GM23338 (cell line): ENCODE measurements around the gene CLK1. TPM values are rescaled to one million over a fixed set of nuclear protein-coding genes. Genes with fewer than 3 reads are reported as not detected.

Experiments used
- ATAC-seq: fragments of 200-7000 bp; cut with Tn5 transposase; 3 replicates; pipeline ENCODE4 v1.9.1; 2020
- DNase-seq: peaks from one replicate; pipeline ENCODE4 v3.0.0-alpha.2; 2015; ENCODE audit warnings: low spot score
- H2AFZ ChIP-seq: fragments of 200-600 bp; sonication (generic); 2 replicates; pipeline ENCODE4 v1.8.0; 2016; ENCODE audit warnings: antibody characterized with exemption, mild to moderate bottlenecking, moderate library complexity
- H3F3A ChIP-seq: fragments of 200-600 bp; sonication (generic); replicated peaks from 2 replicates; pipeline ENCODE4 v1.8.0; 2017; ENCODE audit warnings: antibody characterized with exemption, mixed run types, low read depth
- H3K27ac ChIP-seq: fragments of 200-600 bp; sonication (generic); 2 replicates; pipeline ENCODE4 v1.6.1; 2016; ENCODE audit warnings: low read depth
- H3K27me3 ChIP-seq: fragments of 200-600 bp; sonication (generic); 2 replicates; pipeline ENCODE4 v1.8.0; 2016; ENCODE audit warnings: mild to moderate bottlenecking, mixed run types, moderate library complexity; ENCODE audit not compliant: insufficient read depth
- H3K36me3 ChIP-seq: fragments of 200-600 bp; sonication (generic); 2 replicates; pipeline ENCODE4 v1.8.0; 2016; ENCODE audit warnings: mild to moderate bottlenecking; ENCODE audit not compliant: insufficient read depth
- H3K4me1 ChIP-seq: fragments of 200-600 bp; sonication (generic); 2 replicates; pipeline ENCODE4 v1.8.0; 2016; ENCODE audit warnings: mild to moderate bottlenecking, moderate library complexity; ENCODE audit not compliant: insufficient read depth
- H3K4me2 ChIP-seq: fragments of 200-600 bp; sonication (generic); 2 replicates; pipeline ENCODE4 v1.7.1; 2017; ENCODE audit warnings: mixed run types
- H3K4me3 ChIP-seq: fragments of 200-600 bp; sonication (generic); 2 replicates; pipeline ENCODE4 v1.6.1; 2016; ENCODE audit warnings: mixed run types
- H3K79me2 ChIP-seq: fragments of 200-600 bp; sonication (generic); replicated peaks from 2 replicates; pipeline ENCODE4 v1.8.0; 2017; ENCODE audit warnings: mild to moderate bottlenecking; ENCODE audit not compliant: insufficient read depth
- H3K9me2 ChIP-seq: fragments of 200-600 bp; sonication (generic); 2 replicates; pipeline ENCODE4 v1.8.0; 2017; ENCODE audit not compliant: insufficient read depth
- H4K20me1 ChIP-seq: fragments of 200-600 bp; sonication (generic); replicated peaks from 2 replicates; pipeline ENCODE4 v1.8.0; 2017; ENCODE audit warnings: mild to moderate bottlenecking; ENCODE audit not compliant: insufficient read depth
- H3K27ac Mint-ChIP-seq: 2 replicates; pipeline ENCODE4 v1.8.0; 2020; ENCODE audit warnings: inconsistent platforms, mild to moderate bottlenecking, moderate library complexity, mixed read lengths
- H3K27me3 Mint-ChIP-seq: 3 replicates; pipeline ENCODE4 v1.8.0; 2022; ENCODE audit warnings: low read depth, mild to moderate bottlenecking, moderate library complexity, mixed read lengths, inconsistent platforms; ENCODE audit not compliant: insufficient read depth, poor library complexity
- H3K36me3 Mint-ChIP-seq: 3 replicates; pipeline ENCODE4 v1.8.0; 2021; ENCODE audit warnings: low read depth, mild to moderate bottlenecking, inconsistent platforms, moderate library complexity, mixed read lengths
- H3K4me1 Mint-ChIP-seq: 3 replicates; pipeline ENCODE4 v1.8.0; 2020; ENCODE audit warnings: mild to moderate bottlenecking, inconsistent platforms, mixed read lengths
- H3K4me3 Mint-ChIP-seq: 3 replicates; pipeline ENCODE4 v1.8.0; 2021; ENCODE audit warnings: moderate library complexity, mild to moderate bottlenecking, inconsistent platforms, mixed read lengths
- H3K9me3 Mint-ChIP-seq: 3 replicates; pipeline ENCODE4 v1.8.0; 2020; ENCODE audit warnings: moderate library complexity, mild to moderate bottlenecking, inconsistent platforms, mixed read lengths
- CREB1 ChIP-seq: fragments of 250-450 bp; sonication (Bioruptor Pico); IDR thresholded peaks from 2 replicates; pipeline ENCODE4 v1.5.0; 2020; ENCODE audit warnings: low read depth, mild to moderate bottlenecking, moderate library complexity
- EZH2 ChIP-seq: fragments of 200-600 bp; sonication (generic); IDR thresholded peaks from one replicate; pipeline ENCODE4 v1.8.0; 2017; ENCODE audit warnings: antibody characterized with exemption, mild to moderate bottlenecking, low read depth; ENCODE audit not compliant: unreplicated experiment
- EZH2phosphoT487 ChIP-seq: fragments of 200-600 bp; sonication (generic); IDR thresholded peaks from one replicate; pipeline ENCODE4 v1.8.1; 2018; ENCODE audit warnings: antibody characterized with exemption; ENCODE audit not compliant: unreplicated experiment
- NANOG ChIP-seq: IDR thresholded peaks from 2 replicates; pipeline ENCODE4 v1.6.1; 2016; ENCODE audit warnings: antibody characterized with exemption, borderline replicate concordance
- POLR2AphosphoS5 ChIP-seq: IDR thresholded peaks from 2 replicates; pipeline ENCODE4 v1.6.1; 2016; ENCODE audit warnings: antibody characterized with exemption, low read depth
- STAT1 ChIP-seq: IDR thresholded peaks from one replicate; pipeline ENCODE4 v1.6.1; 2016; ENCODE audit warnings: antibody characterized with exemption; ENCODE audit not compliant: unreplicated experiment
- ZNF114 ChIP-seq: fragments of 250-450 bp; sonication (Bioruptor Pico); IDR thresholded peaks from 2 replicates; pipeline ENCODE4 v1.5.0; 2020; ENCODE audit warnings: mild to moderate bottlenecking, moderate library complexity
- ZNF331 ChIP-seq: fragments of 250-450 bp; sonication (Bioruptor Pico); IDR thresholded peaks from 2 replicates; pipeline ENCODE4 v1.5.0; 2020; ENCODE audit warnings: low read depth, mild to moderate bottlenecking, moderate library complexity
- polyA plus RNA-seq: library from polyadenylated mRNA; unstranded; fragments of >200 nt; fragmentation: Nextera tagmentation; extraction: Ambion mirVana; gene quantifications from 2 replicates; pipeline ENCODE4 v1.2.1, GENCODE V29; 2016
- total RNA-seq: library from RNA; depleted of rRNA; stranded (reverse); fragments of >200 nt; shearing (Covaris generic); gene quantifications from 2 replicates; pipeline ENCODE4 v1.2.3, GENCODE V29; 2014
- TF ChIP-seq, protein P1 (sequence below): IDR thresholded peaks from 2 replicates; pipeline ENCODE4 v1.6.1; 2016; ENCODE audit warnings: antibody characterized with exemption
- TF ChIP-seq, protein P2 (sequence below): fragments of 250-450 bp; sonication (Bioruptor Pico); IDR thresholded peaks from 2 replicates; pipeline ENCODE4 v1.5.0; 2020; ENCODE audit warnings: mild to moderate bottlenecking, moderate library complexity
- TF ChIP-seq, protein P3 (sequence below), 2 experiments: fragments of 200-600 bp in 1 of 2; sonication (generic) in 1 of 2; conservative IDR thresholded peaks; 2 replicates each; pipeline versions ENCODE4 v1.5.1 to v1.6.1; 2016 to 2017; ENCODE audit warnings: antibody characterized with exemption in 2 of 2, low read depth in 2 of 2, mild to moderate bottlenecking in 2 of 2, moderate library complexity in 1 of 2

CLK1 gene
- total and polyA plus RNA-seq, 2 experiments from 2014 or later: 26.7 to 36.0 TPM

DNA sequence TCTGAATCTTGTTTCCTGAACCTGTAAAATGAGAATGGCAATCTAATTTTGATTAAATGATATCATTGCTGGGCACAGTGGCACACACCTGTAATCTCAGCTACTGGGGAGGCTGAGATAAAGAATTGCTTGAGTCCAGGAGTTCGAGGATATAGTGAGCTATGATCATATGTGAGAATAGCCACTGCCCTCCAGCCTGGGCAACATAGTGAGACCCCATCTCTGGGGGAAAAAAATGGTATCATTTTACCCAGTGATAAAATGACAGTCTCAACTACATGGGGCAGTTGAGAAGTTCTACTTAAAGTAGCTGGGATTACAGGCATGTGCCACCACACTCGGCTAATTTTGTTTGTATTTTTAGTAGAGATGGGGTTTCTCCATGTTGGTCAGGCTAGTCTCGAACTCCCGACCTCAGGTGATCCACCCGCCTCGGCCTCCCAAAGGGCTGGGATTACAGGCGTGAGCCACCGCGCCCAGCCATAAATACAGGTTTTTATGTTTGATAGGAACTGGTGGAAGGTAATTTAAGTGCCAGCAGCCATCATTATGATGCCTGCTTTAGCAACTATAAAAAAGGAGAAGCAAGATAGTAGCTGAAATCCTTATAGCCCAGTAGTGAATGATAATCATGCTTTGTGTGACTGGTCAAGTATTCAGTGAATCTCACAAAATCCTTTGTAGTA is 35.7 kb downstream of the CLK1 start:
- Mint-ChIP-seq H3K4me3 (no peak overlapping the region), H3K36me3 (peaks cover 6% of the 10 kb centered on the region), H3K9me3 (no peaks in the 10 kb centered on the region), H3K27me3 (no peaks in the 10 kb centered on the region), H3K27ac (no peak overlapping the region), H3K4me1 (no peaks in the 10 kb centered on the region; the same call in 2 of the 3 replicates)
- DNase-seq (no peak), ATAC-seq (no peak)
- Histone ChIP-seq H3K4me3 (no peak overlapping the region), H3K27ac (no peak overlapping the region), H3K4me2 (no peak overlapping the region), H3K27me3 (no peaks in the 10 kb centered on the region), H3F3A (0 out of 2 replicates have a peak, but pooled peaks cover 4% of the 10 kb centered on the region), H4K20me1 (0 out of 2 replicates have a peak, but pooled peaks cover 2% of the 10 kb centered on the region), H3K79me2 (no peaks in the 10 kb centered on the region), H3K4me1 (no peaks in the 10 kb centered on the region), H3K36me3 (no peaks in the 10 kb centered on the region), H2AFZ (no peak overlapping the region), H3K9me2 (no peaks in the 10 kb centered on the region)
- TF ChIP-seq ZNF114 (CRISPR knock-in tag): no peak

DNA sequence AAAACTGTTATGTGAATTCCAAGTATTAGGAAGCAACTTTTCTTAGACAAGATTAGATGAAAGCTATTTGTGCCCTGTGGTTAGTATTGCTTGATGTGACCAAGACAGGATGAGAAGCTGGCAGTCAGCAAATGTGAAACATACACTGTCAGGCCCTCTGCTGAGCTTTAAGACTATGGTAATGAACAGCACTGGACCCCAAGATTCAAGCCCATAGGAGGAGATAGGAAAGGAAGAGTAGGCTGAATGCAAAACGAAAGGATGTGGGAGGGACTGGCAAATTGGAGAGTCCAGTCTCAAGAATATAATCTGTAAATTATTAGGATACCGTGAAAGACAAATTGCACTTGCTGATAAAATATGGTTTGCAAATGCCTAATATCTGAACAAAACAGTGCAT is 36.4 kb downstream of the CLK1 start:
- Mint-ChIP-seq H3K4me1 (no peaks in the 10 kb centered on the region; the same call in 2 of the 3 replicates), H3K4me3 (no peak overlapping the region), H3K27ac (no peak overlapping the region), H3K9me3 (no peaks in the 10 kb centered on the region), H3K36me3 (peaks cover 6% of the 10 kb centered on the region), H3K27me3 (no peaks in the 10 kb centered on the region)
- Histone ChIP-seq H3F3A (0 out of 2 replicates have a peak, but pooled peaks cover 4% of the 10 kb centered on the region), H3K36me3 (no peaks in the 10 kb centered on the region), H3K4me1 (no peaks in the 10 kb centered on the region), H4K20me1 (0 out of 2 replicates have a peak, but pooled peaks cover 2% of the 10 kb centered on the region), H3K4me2 (no peak overlapping the region), H3K27me3 (no peaks in the 10 kb centered on the region), H3K79me2 (no peaks in the 10 kb centered on the region), H3K27ac (no peak overlapping the region), H3K9me2 (no peaks in the 10 kb centered on the region), H3K4me3 (no peak overlapping the region), H2AFZ (no peak overlapping the region)
- DNase-seq (no peak), ATAC-seq (peak; percentile 11; the same call in 1 of the 3 replicates)
- TF ChIP-seq ZNF114 (CRISPR knock-in tag) (no peak), STAT1 (no peak), NANOG (no peak), EZH2 (no peak), POLR2AphosphoS5 (no peak), ZNF331 (CRISPR knock-in tag) (no peak), CREB1 (CRISPR knock-in tag) (no peak), EZH2phosphoT487 (no peak)
- TF ChIP-seq, protein P1, sequence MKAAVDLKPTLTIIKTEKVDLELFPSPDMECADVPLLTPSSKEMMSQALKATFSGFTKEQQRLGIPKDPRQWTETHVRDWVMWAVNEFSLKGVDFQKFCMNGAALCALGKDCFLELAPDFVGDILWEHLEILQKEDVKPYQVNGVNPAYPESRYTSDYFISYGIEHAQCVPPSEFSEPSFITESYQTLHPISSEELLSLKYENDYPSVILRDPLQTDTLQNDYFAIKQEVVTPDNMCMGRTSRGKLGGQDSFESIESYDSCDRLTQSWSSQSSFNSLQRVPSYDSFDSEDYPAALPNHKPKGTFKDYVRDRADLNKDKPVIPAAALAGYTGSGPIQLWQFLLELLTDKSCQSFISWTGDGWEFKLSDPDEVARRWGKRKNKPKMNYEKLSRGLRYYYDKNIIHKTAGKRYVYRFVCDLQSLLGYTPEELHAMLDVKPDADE: no peak
- TF ChIP-seq, protein P2, sequence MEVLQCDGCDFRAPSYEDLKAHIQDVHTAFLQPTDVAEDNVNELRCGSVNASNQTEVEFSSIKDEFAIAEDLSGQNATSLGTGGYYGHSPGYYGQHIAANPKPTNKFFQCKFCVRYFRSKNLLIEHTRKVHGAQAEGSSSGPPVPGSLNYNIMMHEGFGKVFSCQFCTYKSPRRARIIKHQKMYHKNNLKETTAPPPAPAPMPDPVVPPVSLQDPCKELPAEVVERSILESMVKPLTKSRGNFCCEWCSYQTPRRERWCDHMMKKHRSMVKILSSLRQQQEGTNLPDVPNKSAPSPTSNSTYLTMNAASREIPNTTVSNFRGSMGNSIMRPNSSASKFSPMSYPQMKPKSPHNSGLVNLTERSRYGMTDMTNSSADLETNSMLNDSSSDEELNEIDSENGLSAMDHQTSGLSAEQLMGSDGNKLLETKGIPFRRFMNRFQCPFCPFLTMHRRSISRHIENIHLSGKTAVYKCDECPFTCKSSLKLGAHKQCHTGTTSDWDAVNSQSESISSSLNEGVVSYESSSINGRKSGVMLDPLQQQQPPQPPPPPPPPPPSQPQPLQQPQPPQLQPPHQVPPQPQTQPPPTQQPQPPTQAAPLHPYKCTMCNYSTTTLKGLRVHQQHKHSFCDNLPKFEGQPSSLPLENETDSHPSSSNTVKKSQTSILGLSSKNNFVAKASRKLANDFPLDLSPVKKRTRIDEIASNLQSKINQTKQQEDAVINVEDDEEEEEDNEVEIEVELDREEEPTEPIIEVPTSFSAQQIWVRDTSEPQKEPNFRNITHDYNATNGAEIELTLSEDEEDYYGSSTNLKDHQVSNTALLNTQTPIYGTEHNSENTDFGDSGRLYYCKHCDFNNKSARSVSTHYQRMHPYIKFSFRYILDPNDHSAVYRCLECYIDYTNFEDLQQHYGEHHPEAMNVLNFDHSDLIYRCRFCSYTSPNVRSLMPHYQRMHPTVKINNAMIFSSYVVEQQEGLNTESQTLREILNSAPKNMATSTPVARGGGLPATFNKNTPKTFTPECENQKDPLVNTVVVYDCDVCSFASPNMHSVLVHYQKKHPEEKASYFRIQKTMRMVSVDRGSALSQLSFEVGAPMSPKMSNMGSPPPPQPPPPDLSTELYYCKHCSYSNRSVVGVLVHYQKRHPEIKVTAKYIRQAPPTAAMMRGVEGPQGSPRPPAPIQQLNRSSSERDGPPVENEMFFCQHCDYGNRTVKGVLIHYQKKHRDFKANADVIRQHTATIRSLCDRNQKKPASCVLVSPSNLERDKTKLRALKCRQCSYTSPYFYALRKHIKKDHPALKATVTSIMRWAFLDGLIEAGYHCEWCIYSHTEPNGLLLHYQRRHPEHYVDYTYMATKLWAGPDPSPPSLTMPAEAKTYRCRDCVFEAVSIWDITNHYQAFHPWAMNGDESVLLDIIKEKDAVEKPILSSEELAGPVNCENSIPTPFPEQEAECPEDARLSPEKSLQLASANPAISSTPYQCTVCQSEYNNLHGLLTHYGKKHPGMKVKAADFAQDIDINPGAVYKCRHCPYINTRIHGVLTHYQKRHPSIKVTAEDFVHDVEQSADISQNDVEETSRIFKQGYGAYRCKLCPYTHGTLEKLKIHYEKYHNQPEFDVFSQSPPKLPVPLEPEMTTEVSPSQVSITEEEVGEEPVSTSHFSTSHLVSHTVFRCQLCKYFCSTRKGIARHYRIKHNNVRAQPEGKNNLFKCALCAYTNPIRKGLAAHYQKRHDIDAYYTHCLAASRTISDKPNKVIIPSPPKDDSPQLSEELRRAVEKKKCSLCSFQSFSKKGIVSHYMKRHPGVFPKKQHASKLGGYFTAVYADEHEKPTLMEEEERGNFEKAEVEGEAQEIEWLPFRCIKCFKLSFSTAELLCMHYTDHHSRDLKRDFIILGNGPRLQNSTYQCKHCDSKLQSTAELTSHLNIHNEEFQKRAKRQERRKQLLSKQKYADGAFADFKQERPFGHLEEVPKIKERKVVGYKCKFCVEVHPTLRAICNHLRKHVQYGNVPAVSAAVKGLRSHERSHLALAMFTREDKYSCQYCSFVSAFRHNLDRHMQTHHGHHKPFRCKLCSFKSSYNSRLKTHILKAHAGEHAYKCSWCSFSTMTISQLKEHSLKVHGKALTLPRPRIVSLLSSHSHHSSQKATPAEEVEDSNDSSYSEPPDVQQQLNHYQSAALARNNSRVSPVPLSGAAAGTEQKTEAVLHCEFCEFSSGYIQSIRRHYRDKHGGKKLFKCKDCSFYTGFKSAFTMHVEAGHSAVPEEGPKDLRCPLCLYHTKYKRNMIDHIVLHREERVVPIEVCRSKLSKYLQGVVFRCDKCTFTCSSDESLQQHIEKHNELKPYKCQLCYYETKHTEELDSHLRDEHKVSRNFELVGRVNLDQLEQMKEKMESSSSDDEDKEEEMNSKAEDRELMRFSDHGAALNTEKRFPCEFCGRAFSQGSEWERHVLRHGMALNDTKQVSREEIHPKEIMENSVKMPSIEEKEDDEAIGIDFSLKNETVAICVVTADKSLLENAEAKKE (CRISPR knock-in tag): no peak
- TF ChIP-seq, protein P3, sequence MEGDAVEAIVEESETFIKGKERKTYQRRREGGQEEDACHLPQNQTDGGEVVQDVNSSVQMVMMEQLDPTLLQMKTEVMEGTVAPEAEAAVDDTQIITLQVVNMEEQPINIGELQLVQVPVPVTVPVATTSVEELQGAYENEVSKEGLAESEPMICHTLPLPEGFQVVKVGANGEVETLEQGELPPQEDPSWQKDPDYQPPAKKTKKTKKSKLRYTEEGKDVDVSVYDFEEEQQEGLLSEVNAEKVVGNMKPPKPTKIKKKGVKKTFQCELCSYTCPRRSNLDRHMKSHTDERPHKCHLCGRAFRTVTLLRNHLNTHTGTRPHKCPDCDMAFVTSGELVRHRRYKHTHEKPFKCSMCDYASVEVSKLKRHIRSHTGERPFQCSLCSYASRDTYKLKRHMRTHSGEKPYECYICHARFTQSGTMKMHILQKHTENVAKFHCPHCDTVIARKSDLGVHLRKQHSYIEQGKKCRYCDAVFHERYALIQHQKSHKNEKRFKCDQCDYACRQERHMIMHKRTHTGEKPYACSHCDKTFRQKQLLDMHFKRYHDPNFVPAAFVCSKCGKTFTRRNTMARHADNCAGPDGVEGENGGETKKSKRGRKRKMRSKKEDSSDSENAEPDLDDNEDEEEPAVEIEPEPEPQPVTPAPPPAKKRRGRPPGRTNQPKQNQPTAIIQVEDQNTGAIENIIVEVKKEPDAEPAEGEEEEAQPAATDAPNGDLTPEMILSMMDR (conservative IDR thresholded peaks at IDR 0.05; ENCODE audit: low read depth in 2 of 2): no peak
